Loucy (cell line): ENCODE data around the gene ZBTB7B.

Experiments
- EZH2phosphoT487 ChIP-seq: fragments of 200-600 bp; IDR thresholded peaks from 2 replicates; pipeline ENCODE4 v1.6.1; 2018; ENCODE audit warnings: antibody characterized with exemption, mild to moderate bottlenecking, moderate library complexity, borderline replicate concordance
- TF ChIP-seq, protein P1 (sequence below): fragments of 200-600 bp; sonication (generic); conservative IDR thresholded peaks from 2 replicates; pipeline ENCODE4 v1.5.1; 2014; ENCODE audit warnings: mild to moderate bottlenecking, antibody characterized with exemption, low read length

DNA sequence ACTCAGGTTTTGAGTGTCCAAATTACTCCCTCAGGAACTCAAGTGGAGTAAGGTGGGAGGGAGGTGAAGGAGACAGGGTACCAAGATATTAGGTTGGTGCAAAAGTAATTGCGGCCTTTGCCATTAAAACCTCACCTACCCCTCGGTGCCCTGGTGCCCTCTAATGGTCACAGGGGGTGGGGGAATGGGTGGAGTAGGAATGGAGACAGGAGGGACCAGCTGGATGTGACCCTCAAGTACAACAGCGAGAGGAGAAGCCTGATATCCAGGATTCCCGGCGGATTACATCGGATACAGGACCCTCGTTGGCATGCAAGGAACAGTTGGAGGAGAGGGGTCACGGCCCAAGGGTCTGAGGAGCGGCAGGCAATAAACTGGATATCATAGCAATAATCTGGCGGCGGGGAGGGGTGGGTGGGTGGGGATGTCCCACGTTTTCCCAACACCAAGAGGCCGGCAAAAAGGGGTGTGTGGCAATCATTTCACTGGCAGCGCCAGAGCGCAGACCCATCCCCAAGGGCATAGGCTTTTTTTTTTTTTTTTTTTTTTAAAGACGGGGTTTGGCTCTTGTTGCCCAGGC lies 4.3 kb upstream of the ZBTB7B start:
- TF ChIP-seq, protein P1, sequence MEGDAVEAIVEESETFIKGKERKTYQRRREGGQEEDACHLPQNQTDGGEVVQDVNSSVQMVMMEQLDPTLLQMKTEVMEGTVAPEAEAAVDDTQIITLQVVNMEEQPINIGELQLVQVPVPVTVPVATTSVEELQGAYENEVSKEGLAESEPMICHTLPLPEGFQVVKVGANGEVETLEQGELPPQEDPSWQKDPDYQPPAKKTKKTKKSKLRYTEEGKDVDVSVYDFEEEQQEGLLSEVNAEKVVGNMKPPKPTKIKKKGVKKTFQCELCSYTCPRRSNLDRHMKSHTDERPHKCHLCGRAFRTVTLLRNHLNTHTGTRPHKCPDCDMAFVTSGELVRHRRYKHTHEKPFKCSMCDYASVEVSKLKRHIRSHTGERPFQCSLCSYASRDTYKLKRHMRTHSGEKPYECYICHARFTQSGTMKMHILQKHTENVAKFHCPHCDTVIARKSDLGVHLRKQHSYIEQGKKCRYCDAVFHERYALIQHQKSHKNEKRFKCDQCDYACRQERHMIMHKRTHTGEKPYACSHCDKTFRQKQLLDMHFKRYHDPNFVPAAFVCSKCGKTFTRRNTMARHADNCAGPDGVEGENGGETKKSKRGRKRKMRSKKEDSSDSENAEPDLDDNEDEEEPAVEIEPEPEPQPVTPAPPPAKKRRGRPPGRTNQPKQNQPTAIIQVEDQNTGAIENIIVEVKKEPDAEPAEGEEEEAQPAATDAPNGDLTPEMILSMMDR = peak; percentile 47
- no peak for TF ChIP-seq EZH2phosphoT487
